Astrocyte of the cerebellum (primary cell): ENCODE results near the gene SECISBP2L.
"Not testable (repeated sequence)": the region's sequence is repeated elsewhere in the genome, so short reads cannot be mapped to it uniquely, and the experiment has no call there.

Experiments
- DNase-seq: peaks from one replicate; pipeline ENCODE4 v3.0.0-alpha.2; 2011; ENCODE audit warnings: low read depth
- H3K4me3 ChIP-seq: 2 replicates; pipeline ENCODE4 v1.5.1; 2011; ENCODE audit warnings: mild to moderate bottlenecking, low read depth, low read length, moderate library complexity
- in situ Hi-C: cut with HindIII; loops from 2 replicates; pipeline ENCODE4 v1.10.0; 2017; ENCODE audit warnings: low sequenced_read_pairs
- TF ChIP-seq, protein P1 (sequence below): IDR thresholded peaks from 2 replicates; pipeline ENCODE4 v1.5.1; 2012; ENCODE audit warnings: low read length, low read depth, moderate library complexity, mild to moderate bottlenecking; ENCODE audit errors: missing control alignments

Gene SECISBP2L

DNA sequence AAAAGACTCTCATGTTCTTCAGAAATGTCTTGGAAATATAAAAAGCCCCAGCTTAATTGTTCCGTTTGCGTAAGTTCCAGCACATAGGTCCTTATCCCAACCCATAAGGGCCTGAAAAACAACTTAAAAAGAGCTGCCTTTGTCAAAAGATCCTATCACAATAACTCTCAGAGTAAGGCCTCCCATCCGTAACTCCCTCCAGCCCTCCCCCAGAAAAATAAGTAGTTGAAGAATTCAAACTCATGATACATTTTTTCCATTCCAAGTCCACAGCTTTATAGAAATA lies 38.0 kb upstream of the SECISBP2L start:
- in situ Hi-C loops, result no loop called here
- DNase-seq, result no peak
- TF ChIP-seq, protein P1, sequence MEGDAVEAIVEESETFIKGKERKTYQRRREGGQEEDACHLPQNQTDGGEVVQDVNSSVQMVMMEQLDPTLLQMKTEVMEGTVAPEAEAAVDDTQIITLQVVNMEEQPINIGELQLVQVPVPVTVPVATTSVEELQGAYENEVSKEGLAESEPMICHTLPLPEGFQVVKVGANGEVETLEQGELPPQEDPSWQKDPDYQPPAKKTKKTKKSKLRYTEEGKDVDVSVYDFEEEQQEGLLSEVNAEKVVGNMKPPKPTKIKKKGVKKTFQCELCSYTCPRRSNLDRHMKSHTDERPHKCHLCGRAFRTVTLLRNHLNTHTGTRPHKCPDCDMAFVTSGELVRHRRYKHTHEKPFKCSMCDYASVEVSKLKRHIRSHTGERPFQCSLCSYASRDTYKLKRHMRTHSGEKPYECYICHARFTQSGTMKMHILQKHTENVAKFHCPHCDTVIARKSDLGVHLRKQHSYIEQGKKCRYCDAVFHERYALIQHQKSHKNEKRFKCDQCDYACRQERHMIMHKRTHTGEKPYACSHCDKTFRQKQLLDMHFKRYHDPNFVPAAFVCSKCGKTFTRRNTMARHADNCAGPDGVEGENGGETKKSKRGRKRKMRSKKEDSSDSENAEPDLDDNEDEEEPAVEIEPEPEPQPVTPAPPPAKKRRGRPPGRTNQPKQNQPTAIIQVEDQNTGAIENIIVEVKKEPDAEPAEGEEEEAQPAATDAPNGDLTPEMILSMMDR, result no peak
- H3K4me3 ChIP-seq, result no peak overlapping the region

DNA sequence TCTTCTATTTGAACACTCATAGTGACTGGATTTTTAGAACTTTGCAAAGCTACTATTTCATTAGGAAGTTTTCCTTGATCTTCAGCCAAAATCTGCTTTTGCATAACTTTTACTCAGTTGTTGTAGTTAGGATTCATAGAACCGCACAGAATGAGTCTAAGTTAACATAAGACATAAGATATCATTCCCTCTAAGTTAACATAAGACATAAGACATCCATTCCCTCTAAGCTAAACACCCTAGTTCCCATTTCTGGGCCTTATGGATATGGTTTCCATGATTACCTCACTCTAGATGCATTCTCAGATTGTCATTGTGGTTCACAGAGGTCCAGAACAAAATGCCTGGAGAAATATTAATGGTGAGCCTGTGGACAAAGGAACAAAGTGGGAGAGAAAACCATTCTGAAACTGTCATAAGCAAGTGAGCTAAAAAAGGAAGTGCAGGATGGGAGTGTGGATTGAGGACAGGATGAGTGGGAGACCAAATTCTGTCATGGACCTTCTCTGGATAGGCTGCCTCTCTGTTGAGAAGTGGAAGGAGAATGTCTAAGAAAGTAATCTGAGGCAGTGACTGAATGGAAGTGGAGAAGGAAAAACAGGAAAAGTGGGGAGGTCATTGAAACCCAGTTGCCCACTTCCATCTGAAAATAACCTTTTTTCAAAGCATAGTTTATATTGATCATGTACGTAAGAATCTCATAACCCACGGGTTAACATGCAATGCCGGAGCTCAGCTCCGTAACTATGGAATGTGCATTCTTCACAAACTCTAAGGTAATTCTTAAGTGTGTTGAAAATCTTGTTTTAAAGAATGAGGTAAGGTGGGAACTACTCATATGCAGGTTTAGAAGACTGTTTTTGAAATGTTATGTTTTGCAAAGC lies 37.4 kb upstream of the SECISBP2L start:
- no peak for DNase-seq
- in situ Hi-C loops, result no loop called here
- TF ChIP-seq, protein P1, result no peak
- no peak overlapping the region for H3K4me3 ChIP-seq

DNA sequence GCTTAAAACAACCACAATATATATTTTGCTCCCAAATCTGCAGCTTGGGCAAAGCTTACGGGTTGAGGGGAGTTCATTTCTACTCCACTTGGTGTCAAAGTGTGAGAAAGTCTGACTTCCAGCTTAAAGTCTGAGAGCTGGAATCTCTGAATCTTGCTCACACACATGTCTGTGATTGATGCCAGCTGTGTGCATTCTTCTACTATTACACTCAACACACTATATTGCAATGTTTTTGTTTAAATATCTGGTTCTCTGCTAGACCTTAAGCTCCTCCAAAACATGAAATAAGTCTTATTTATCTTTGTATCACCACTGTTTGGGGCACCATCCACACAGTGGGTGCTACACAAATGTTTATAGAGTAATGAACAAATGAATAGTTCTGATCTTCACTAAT lies 36.7 kb upstream of the SECISBP2L start:
- in situ Hi-C loops, result no loop called here
- DNase-seq, result no peak
- TF ChIP-seq, protein P1, result no peak
- H3K4me3 ChIP-seq, result no peak overlapping the region

DNA sequence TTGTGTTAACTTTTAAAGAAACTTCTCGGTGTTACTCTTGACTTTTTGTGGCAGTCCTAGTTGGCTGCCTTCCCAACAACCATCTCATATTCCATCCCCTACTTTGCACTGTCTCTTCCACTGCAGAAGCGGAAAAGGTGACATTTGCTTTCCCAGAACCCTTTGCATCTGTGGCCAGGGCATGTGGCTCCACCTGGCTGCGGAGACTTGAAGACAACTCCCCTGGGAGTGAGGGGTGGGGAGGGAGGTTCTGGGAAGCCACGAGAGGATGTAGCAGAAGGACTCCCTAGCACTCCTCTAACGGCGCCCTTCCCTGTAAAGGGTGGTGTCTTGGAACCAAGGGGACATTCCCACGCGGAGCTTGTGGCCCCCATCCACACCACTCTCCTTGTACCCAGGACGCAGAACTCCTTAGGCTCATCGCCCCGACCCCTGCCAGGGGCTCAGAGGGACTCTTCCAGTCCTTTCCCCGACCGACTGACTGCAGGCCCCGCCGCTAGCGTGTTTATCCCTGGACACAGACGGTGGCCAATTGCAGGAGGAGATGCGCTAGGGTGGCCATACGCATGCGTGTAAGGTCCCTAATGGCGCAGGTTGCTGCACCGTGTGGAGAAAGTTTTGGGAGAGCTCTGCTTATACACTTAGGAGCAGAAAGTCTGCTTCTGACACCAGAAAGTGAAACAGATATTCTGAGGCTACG lies 33.2 kb upstream of the SECISBP2L start:
- H3K4me3 ChIP-seq, result no peak overlapping the region
- DNase-seq, result no peak
- TF ChIP-seq, protein P1, result no peak

DNA sequence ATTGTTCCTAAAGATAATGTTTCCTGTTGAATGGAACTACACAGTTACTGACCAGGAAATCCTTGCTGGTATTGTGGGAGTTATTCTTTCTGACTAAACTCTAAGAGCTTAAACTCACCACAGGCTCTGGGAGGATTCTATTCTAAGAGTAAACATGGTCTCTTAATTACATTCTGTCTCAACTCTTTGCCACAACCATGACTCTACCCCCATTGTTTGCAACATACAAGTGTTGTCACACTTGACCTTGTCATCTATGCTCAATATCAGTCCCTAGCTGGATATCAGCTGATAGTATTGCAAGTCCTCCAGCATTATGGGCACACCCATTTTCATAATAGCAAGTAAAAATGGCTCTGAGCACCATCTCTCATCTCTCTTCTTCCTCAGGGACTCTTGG lies 29.6 kb upstream of the SECISBP2L start:
- in situ Hi-C loops, result no loop called here
- no peak for DNase-seq
- TF ChIP-seq, protein P1, result no peak
- no peak overlapping the region for H3K4me3 ChIP-seq

More for the DNA sequence above, 33.2 kb upstream of the SECISBP2L start:
- in situ Hi-C loops, result no loop called here

DNA sequence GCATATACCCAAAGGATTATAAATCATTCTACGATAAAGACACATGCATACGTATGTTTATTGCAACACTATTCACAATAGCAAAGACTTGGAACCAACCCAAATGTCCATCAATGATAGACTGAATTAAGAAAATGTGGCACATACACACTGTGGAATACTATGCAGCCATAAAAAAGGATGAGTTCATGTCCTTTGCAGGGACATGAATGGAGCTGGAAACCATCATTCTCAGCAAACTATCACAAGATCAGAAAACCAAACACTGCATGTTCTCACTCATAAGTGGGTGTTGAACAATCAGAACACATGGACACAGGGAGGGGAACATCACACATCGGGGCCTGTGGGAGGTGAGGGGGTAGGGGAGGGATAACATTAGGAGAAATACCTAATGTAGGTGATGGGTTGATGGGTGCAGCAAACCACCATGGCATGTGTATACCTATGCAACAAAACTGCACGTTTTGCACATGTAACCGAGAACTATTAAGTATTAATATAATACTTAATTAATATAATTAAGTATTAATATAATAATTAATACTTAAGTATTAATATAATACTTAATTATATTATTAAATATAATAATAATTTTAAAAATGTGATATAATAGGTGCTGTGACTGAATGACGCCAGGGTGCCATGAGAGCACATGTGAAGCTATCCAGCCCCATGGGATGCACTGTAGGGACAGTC lies 28.5 kb upstream of the SECISBP2L start:
- H3K4me3 ChIP-seq, in situ Hi-C loops, DNase-seq: not testable (repeated sequence)
